Measurements from ENCODE around the gene CHRM4.
"Not testable (repeated sequence)": the region's sequence is repeated elsewhere in the genome, so short reads cannot be mapped to it uniquely, and the experiment has no call there.

CHRM4 gene

DNA sequence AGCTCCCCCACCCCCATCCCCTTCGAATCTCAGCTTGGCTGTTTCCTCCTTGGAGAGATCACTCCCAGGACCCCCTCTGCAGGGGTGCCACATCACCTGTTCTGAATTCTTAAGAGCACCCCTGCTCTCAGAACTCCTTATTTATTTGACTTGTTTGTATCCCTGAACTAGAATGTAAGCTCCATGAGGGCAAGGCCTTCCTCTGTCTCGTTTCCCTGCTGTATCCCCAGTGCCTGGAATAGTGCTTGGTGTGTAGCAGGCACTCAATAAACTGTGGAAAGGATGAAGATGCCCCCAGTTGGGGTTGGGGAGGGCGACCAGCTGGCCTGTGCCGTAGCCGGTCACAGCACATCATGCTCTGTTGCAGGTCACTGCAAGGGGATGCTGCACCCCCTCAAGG lies 13.7 kb downstream of the CHRM4 start:
- no peak overlapping the region for H3K9ac ChIP-seq (ENCODE audit: low read depth in 1 of 2, low read length in 2 of 2)
- peaks cover 0 to 7% of the 10 kb centered on the region in 2 donors for H3K27me3 ChIP-seq (ENCODE audit: control insufficient read depth in 2 of 2, insufficient read depth in 2 of 2, low read length in 2 of 2)
- peaks cover 14 to 18% of the 10 kb centered on the region in 2 donors for H3K36me3 ChIP-seq (ENCODE audit: control insufficient read depth in 2 of 2, insufficient read depth in 2 of 2, low read length in 2 of 2)
- H3K27ac ChIP-seq (ENCODE audit: low read depth in 2 of 2, low read length in 2 of 2): no peak overlapping the region
- H3K4me1 ChIP-seq (ENCODE audit: control insufficient read depth in 2 of 2, insufficient read depth in 2 of 2, low read length in 2 of 2): peaks cover 10 to 15% of the 10 kb centered on the region in 2 donors
- no peak overlapping the region for H3K4me3 ChIP-seq (ENCODE audit: low read length in 2 of 2)
- H3K9me3 ChIP-seq (ENCODE audit: control insufficient read depth in 2 of 2, low read length in 2 of 2): no peaks in the 10 kb centered on the region

DNA sequence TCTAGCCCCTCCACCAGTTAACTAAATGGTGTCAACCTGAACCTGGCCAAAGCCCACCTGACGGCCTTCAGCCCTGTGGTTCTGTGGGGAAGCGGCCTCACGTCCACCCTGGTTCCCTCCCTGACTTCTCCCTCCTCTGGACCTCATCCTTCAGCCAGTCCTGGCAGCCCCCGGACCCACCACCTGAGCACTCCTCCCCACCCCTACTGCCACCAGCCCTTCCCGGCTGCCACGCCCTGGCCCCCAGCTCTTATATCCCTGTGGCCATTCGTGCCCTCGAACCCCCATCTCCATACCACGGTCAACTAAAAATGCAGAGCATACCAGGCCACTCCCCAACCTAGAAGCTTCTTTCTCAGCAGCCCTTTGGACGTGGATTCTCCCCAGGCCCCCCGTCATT lies 14.3 kb downstream of the CHRM4 start:
- peaks cover 14 to 20% of the 10 kb centered on the region in 2 donors for H3K36me3 ChIP-seq (ENCODE audit: control insufficient read depth in 2 of 2, insufficient read depth in 2 of 2, low read length in 2 of 2)

DNA sequence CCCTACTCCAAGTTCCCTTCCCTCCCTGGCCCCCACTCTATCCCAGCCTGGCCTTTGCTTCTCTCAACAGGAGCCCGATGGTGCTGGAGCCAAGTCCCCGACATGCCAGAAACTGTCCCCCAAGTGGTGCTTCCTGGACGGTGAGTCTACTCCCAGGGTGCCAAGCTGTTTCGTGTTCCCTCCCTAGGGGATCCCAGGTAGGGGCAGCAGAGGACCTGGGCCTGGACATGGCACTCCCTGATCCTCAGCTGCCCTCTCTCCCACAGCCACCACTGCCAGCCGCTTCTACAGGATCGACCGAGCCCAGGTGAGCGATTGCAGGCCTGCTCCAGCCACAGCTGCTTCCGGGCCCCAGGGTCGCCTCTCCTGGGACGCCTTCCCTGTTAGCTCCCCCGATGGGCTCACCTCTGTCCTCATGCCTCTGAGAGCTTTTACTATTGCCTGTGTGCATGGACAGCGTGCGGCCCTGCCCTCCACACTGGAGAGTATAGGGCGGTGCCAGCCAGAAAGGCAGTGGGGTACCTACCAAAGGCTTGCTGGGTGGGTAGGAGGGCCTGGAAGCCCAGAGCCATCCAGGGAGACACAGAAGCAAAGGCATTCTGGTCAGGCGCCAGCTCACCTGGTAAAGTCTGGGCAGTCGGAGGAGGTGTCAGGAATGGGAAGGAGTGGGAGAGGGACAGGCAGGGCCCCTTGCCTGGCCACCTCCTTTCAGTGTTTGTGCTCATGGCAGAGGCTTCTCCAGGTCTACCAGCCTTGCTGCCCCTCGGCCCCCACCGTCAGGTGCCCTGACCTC lies 15.1 kb downstream of the CHRM4 start:
- no peak overlapping the region for H3K9ac ChIP-seq (ENCODE audit: low read depth in 1 of 2, low read length in 2 of 2)
- H3K9me3 ChIP-seq (ENCODE audit: control insufficient read depth in 2 of 2, low read length in 2 of 2): no peaks in the 10 kb centered on the region
- H3K27ac ChIP-seq (ENCODE audit: low read depth in 2 of 2, low read length in 2 of 2): no peak overlapping the region
- no peak overlapping the region for H3K4me3 ChIP-seq (ENCODE audit: low read length in 2 of 2)
- peaks cover 0 to 4% of the 10 kb centered on the region in 2 donors for H3K4me1 ChIP-seq (ENCODE audit: control insufficient read depth in 2 of 2, insufficient read depth in 2 of 2, low read length in 2 of 2)
- H3K36me3 ChIP-seq (ENCODE audit: control insufficient read depth in 2 of 2, insufficient read depth in 2 of 2, low read length in 2 of 2): peaks cover 14 to 25% of the 10 kb centered on the region in 2 donors
- H3K27me3 ChIP-seq (ENCODE audit: control insufficient read depth in 2 of 2, insufficient read depth in 2 of 2, low read length in 2 of 2): no peaks in the 10 kb centered on the region

More for the DNA sequence above, 14.3 kb downstream of the CHRM4 start:
- Histone ChIP-seq H3K27ac (ENCODE audit: low read depth in 2 of 2, low read length in 2 of 2) (no peak overlapping the region), H3K4me3 (ENCODE audit: low read length in 2 of 2) (no peak overlapping the region), H3K4me1 (ENCODE audit: control insufficient read depth in 2 of 2, insufficient read depth in 2 of 2, low read length in 2 of 2) (peaks cover 5 to 9% of the 10 kb centered on the region in 2 donors), H3K9ac (ENCODE audit: low read depth in 1 of 2, low read length in 2 of 2) (no peak overlapping the region), H3K27me3 (ENCODE audit: control insufficient read depth in 2 of 2, insufficient read depth in 2 of 2, low read length in 2 of 2) (peaks cover 0 to 1% of the 10 kb centered on the region in 2 donors), H3K9me3 (ENCODE audit: control insufficient read depth in 2 of 2, low read length in 2 of 2) (no peaks in the 10 kb centered on the region)

DNA sequence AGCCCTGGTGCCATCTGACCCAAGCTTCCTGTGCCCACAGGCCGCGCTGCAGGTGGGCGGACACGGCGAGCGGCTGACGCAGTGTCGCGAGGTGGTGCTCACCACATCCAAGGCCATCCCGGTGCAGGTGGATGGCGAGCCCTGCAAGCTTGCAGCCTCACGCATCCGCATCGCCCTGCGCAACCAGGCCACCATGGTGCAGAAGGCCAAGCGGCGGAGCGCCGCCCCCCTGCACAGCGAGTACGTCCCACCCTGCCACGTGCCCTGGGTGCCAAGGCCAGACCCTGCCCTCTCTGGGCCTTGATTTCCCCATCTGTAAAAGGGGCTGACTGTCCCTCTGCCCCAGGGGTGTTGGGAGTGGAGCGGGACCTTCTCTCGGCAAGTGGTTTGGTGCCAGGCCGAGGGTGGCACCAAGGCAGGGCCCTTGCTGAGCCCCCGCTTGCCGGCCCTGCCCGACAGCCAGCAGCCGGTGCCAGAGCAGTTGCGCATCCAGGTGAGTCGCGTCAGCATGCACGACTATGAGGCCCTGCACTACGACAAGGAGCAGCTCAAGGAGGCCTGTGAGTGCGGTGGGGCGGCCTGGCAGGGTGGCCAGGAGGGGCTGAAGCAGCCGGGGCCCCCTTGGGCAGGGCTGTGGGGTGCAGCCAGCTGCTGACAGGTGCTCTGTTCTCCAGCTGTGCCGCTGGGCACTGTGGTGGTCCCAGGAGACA lies 16.0 kb downstream of the CHRM4 start:
- H3K4me3 ChIP-seq (ENCODE audit: low read length in 2 of 2): no peak overlapping the region
- peaks cover 0 to 4% of the 10 kb centered on the region in 2 donors for H3K4me1 ChIP-seq (ENCODE audit: control insufficient read depth in 2 of 2, insufficient read depth in 2 of 2, low read length in 2 of 2)
- no peak overlapping the region for H3K9ac ChIP-seq (ENCODE audit: low read depth in 1 of 2, low read length in 2 of 2)
- no peaks in the 10 kb centered on the region for H3K27me3 ChIP-seq (ENCODE audit: control insufficient read depth in 2 of 2, insufficient read depth in 2 of 2, low read length in 2 of 2)
- H3K36me3 ChIP-seq (ENCODE audit: control insufficient read depth in 2 of 2, insufficient read depth in 2 of 2, low read length in 2 of 2): peaks cover 15 to 26% of the 10 kb centered on the region in 2 donors
- no peak overlapping the region for H3K27ac ChIP-seq (ENCODE audit: low read depth in 2 of 2, low read length in 2 of 2)
- no peaks in the 10 kb centered on the region for H3K9me3 ChIP-seq (ENCODE audit: control insufficient read depth in 2 of 2, low read length in 2 of 2)

DNA sequence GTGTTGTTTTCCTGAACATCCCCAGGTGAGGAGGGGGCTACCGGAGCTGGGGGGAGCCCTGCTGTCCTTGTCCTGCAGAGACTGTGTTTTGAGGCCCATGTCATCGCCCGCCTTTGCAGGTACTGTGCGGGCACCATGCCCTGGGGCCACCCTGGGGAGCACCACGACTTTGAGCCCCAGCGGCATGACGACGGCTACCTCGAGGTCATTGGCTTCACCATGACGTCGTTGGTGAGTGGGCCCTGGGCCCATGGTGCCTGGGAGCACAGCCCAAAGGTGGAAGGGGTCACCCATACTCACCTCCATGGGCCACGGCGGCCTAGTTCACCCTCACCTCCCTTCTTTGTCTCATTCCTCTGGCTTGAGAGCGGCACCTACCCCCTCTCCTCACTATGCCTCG lies 16.8 kb downstream of the CHRM4 start:
- no peak overlapping the region for H3K9ac ChIP-seq (ENCODE audit: low read depth in 1 of 2, low read length in 2 of 2)
- peaks cover 18 to 32% of the 10 kb centered on the region in 2 donors for H3K36me3 ChIP-seq (ENCODE audit: control insufficient read depth in 2 of 2, insufficient read depth in 2 of 2, low read length in 2 of 2)
- no peak overlapping the region for H3K4me3 ChIP-seq (ENCODE audit: low read length in 2 of 2)
- no peaks in the 10 kb centered on the region for H3K27me3 ChIP-seq (ENCODE audit: control insufficient read depth in 2 of 2, insufficient read depth in 2 of 2, low read length in 2 of 2)
- H3K4me1 ChIP-seq (ENCODE audit: control insufficient read depth in 2 of 2, insufficient read depth in 2 of 2, low read length in 2 of 2): peaks cover 0 to 4% of the 10 kb centered on the region in 2 donors
- H3K9me3 ChIP-seq (ENCODE audit: control insufficient read depth in 2 of 2, low read length in 2 of 2): no peaks in the 10 kb centered on the region
- H3K27ac ChIP-seq (ENCODE audit: low read depth in 2 of 2, low read length in 2 of 2): no peak overlapping the region

DNA sequence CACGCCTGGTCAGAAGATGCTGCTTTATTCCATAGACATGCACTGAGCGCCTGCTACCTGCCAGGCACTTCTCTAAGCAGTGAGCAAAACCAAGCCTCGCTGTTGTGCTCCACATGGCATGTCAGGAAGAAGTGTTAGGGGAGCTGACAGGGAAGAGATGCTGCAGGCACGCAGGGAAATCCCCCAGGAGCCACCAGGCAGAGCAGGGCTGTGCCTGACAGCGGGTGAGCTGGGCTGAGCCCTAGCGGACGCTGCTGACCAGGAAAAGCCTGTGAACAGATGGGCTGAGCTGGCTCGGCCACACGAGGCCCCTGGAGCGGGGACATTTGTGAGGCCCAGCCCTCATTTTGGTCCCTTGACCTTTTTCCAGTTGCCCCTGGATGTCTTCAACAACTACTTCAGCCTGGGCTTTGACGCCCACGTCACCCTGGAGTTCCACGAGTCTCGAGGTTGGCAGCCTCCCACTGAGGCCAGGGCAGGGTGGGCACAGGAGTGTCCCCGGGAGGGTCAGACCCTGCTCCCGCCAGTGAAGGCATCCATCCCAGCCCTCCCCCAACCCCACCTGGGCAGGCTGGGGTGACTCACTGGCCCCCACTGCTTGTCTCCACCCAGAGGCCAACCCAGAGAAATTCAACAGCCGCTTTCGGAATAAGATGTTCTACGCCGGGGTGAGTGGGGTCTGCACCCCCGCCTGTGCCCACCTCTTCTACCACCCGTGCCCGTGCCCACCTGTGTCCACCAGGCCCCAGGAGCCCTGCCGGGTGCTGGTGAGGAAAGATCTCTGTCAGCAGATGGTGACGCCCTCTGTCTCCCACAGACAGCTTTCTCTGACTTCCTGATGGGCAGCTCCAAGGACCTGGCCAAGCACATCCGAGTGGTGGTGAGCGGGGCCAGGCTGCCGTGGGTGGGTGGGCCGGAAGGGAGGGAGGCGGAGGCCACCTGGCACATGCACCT lies 17.5 kb downstream of the CHRM4 start:
- Histone ChIP-seq H3K36me3 (ENCODE audit: control insufficient read depth in 2 of 2, insufficient read depth in 2 of 2, low read length in 2 of 2) (peaks cover 18 to 37% of the 10 kb centered on the region in 2 donors), H3K4me1 (ENCODE audit: control insufficient read depth in 2 of 2, insufficient read depth in 2 of 2, low read length in 2 of 2) (no peaks in the 10 kb centered on the region), H3K9me3 (ENCODE audit: control insufficient read depth in 2 of 2, low read length in 2 of 2) (no peaks in the 10 kb centered on the region), H3K27me3 (ENCODE audit: control insufficient read depth in 2 of 2, insufficient read depth in 2 of 2, low read length in 2 of 2) (no peaks in the 10 kb centered on the region), H3K9ac (ENCODE audit: low read depth in 1 of 2, low read length in 2 of 2) (no peak overlapping the region), H3K4me3 (ENCODE audit: low read length in 2 of 2) (no peak overlapping the region), H3K27ac (ENCODE audit: low read depth in 2 of 2, low read length in 2 of 2) (no peak overlapping the region)

DNA sequence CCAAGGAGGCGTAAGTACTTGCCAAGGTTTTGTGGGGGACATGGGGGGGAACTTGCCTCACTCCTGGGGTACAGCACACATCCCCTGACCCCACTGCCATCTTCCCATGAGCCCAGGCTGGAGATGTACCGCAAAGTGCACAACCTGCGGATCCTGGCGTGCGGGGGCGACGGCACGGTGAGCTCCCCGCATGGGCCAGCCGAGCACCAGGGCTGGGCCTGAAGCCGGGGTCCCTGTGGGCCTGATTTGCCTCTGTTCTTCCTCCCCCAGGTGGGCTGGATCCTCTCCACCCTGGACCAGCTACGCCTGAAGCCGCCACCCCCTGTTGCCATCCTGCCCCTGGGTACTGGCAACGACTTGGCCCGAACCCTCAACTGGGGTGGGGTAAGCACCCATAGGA lies 19.1 kb downstream of the CHRM4 start:
- not testable (repeated sequence) for H3K4me1 ChIP-seq (ENCODE audit: control insufficient read depth in 2 of 2, insufficient read depth in 2 of 2, low read length in 2 of 2); H3K27me3 ChIP-seq (ENCODE audit: control insufficient read depth in 2 of 2, insufficient read depth in 2 of 2, low read length in 2 of 2); H3K4me3 ChIP-seq (ENCODE audit: low read length in 2 of 2); H3K9ac ChIP-seq (ENCODE audit: low read depth in 1 of 2, low read length in 2 of 2); H3K27ac ChIP-seq (ENCODE audit: low read depth in 2 of 2, low read length in 2 of 2); H3K9me3 ChIP-seq (ENCODE audit: control insufficient read depth in 2 of 2, low read length in 2 of 2)
- peaks cover 18 to 46% of the 10 kb centered on the region in 2 donors for H3K36me3 ChIP-seq (ENCODE audit: control insufficient read depth in 2 of 2, insufficient read depth in 2 of 2, low read length in 2 of 2)

DNA sequence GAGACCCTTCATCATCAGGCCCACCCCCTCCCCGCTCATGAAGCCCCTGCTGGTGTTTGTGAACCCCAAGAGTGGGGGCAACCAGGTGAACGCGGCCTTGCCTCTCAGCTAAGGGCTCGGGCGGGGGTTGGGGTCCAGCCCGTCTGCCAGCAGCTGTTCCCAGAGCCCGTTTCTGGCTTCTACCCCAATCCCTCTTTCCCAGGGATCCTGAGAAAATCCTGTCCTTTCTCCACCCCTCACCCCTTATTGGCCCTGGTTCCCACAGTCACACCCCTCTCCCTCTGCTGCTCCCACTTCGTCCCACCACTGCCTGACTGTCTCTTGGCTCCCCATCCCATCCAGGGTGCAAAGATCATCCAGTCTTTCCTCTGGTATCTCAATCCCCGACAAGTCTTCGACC lies 19.5 kb downstream of the CHRM4 start:
- no peaks in the 10 kb centered on the region for H3K27me3 ChIP-seq (ENCODE audit: control insufficient read depth in 2 of 2, insufficient read depth in 2 of 2, low read length in 2 of 2)
- no peak overlapping the region for H3K9ac ChIP-seq (ENCODE audit: low read depth in 1 of 2, low read length in 2 of 2)
- no peak overlapping the region for H3K4me3 ChIP-seq (ENCODE audit: low read length in 2 of 2)
- peaks cover 18 to 44% of the 10 kb centered on the region in 2 donors for H3K36me3 ChIP-seq (ENCODE audit: control insufficient read depth in 2 of 2, insufficient read depth in 2 of 2, low read length in 2 of 2)
- H3K9me3 ChIP-seq (ENCODE audit: control insufficient read depth in 2 of 2, low read length in 2 of 2): no peaks in the 10 kb centered on the region
- no peak overlapping the region for H3K27ac ChIP-seq (ENCODE audit: low read depth in 2 of 2, low read length in 2 of 2)
- H3K4me1 ChIP-seq (ENCODE audit: control insufficient read depth in 2 of 2, insufficient read depth in 2 of 2, low read length in 2 of 2): no peaks in the 10 kb centered on the region

DNA sequence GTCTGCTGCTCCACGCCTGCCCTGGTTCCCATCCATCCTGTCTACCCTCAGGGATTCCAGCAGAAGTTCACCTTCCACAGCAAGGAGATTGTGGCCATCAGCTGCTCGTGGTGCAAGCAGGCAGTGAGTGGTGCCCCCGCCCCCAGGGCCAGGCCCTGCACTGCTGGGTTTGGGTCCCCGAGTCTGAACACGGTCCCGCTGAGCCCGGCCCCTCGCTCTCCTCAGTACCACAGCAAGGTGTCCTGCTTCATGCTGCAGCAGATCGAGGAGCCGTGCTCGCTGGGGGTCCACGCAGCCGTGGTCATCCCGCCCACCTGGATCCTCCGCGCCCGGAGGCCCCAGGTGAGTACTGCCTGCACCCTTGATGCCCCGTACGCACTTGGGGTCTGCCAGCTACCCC lies 20.3 kb downstream of the CHRM4 start:
- not testable (repeated sequence) for H3K27ac ChIP-seq (ENCODE audit: low read depth in 2 of 2, low read length in 2 of 2); H3K9me3 ChIP-seq (ENCODE audit: control insufficient read depth in 2 of 2, low read length in 2 of 2); H3K9ac ChIP-seq (ENCODE audit: low read depth in 1 of 2, low read length in 2 of 2); H3K4me1 ChIP-seq (ENCODE audit: control insufficient read depth in 2 of 2, insufficient read depth in 2 of 2, low read length in 2 of 2); H3K4me3 ChIP-seq (ENCODE audit: low read length in 2 of 2); H3K27me3 ChIP-seq (ENCODE audit: control insufficient read depth in 2 of 2, insufficient read depth in 2 of 2, low read length in 2 of 2)
- peaks cover 18 to 44% of the 10 kb centered on the region in 2 donors for H3K36me3 ChIP-seq (ENCODE audit: control insufficient read depth in 2 of 2, insufficient read depth in 2 of 2, low read length in 2 of 2)
